SK-N-SH treated with all-trans-retinoic acid at 6 μM for 48 hours (cell line): ENCODE results near the gene CAMK2A.

Experiments used
- ATAC-seq: fragments of 200-7000 bp; cut with Tn5 transposase; 3 replicates; pipeline ENCODE4 v1.9.1; 2020; ENCODE audit warnings: mild to moderate bottlenecking, moderate library complexity
- ARNTL ChIP-seq: fragments of 450-650 bp; formaldehyde crosslinking; IDR thresholded peaks from 2 replicates; pipeline ENCODE4 v1.5.0; 2020; ENCODE audit warnings: low read depth, mild to moderate bottlenecking, moderate library complexity, borderline replicate concordance
- BACH2 ChIP-seq: fragments of 250-450 bp; sonication (Bioruptor Pico); IDR thresholded peaks from 2 replicates; pipeline ENCODE4 v1.9.0; 2021; ENCODE audit warnings: mild to moderate bottlenecking, borderline replicate concordance
- CSDC2 ChIP-seq: fragments of 250-450 bp; sonication (Bioruptor Pico); IDR thresholded peaks from 2 replicates; pipeline ENCODE4 v1.5.0; 2020; ENCODE audit warnings: mild to moderate bottlenecking, moderate library complexity
- ESRRG ChIP-seq: fragments of 250-450 bp; sonication (Bioruptor Pico); IDR thresholded peaks from 2 replicates; pipeline ENCODE4 v1.6.1; 2021; ENCODE audit warnings: mild to moderate bottlenecking
- ISL1 ChIP-seq: fragments of 250-450 bp; sonication (Bioruptor Pico); IDR thresholded peaks from 2 replicates; pipeline ENCODE4 v2.1.2; 2022; ENCODE audit warnings: mild to moderate bottlenecking, moderate library complexity
- OSR1 ChIP-seq: fragments of 250-450 bp; sonication (Bioruptor Pico); IDR thresholded peaks from 2 replicates; pipeline ENCODE4 v1.8.0; 2022; ENCODE audit warnings: moderate library complexity, mild to moderate bottlenecking, inconsistent platforms
- PATZ1 ChIP-seq: fragments of 250-450 bp; sonication (Bioruptor Pico); IDR thresholded peaks from 2 replicates; pipeline ENCODE4 v1.8.0; 2020; ENCODE audit warnings: mild to moderate bottlenecking, moderate library complexity, borderline replicate concordance
- RARB ChIP-seq: fragments of 250-450 bp; sonication (Bioruptor Pico); IDR thresholded peaks from 2 replicates; pipeline ENCODE4 v1.8.0; 2021; ENCODE audit warnings: mild to moderate bottlenecking, moderate library complexity
- SNAI2 ChIP-seq: fragments of 250-450 bp; sonication (Bioruptor Pico); IDR thresholded peaks from 2 replicates; pipeline ENCODE4 v1.5.0; 2020; ENCODE audit warnings: mild to moderate bottlenecking, moderate library complexity
- ZC3H10 ChIP-seq: fragments of 250-450 bp; sonication (Bioruptor Pico); IDR thresholded peaks from 2 replicates; pipeline ENCODE4 v1.5.1; 2021; ENCODE audit warnings: mild to moderate bottlenecking, moderate library complexity
- ZFP3 ChIP-seq: fragments of 250-450 bp; sonication (Bioruptor Pico); IDR thresholded peaks from 2 replicates; pipeline ENCODE4 v1.5.0; 2020; ENCODE audit warnings: mild to moderate bottlenecking, moderate library complexity
- ZNF565 ChIP-seq: fragments of 450-650 bp; formaldehyde crosslinking; conservative IDR thresholded peaks from 2 replicates; pipeline ENCODE4 v1.5.0; 2020; ENCODE audit warnings: low read depth, mild to moderate bottlenecking, moderate library complexity
- ZNF70 ChIP-seq: fragments of 450-650 bp; formaldehyde crosslinking; IDR thresholded peaks from 2 replicates; pipeline ENCODE4 v1.5.0; 2020; ENCODE audit warnings: mild to moderate bottlenecking, moderate library complexity
- ZNF8 ChIP-seq: fragments of 450-650 bp; formaldehyde crosslinking; IDR thresholded peaks from 2 replicates; pipeline ENCODE4 v1.5.0; 2020; ENCODE audit warnings: mild to moderate bottlenecking, moderate library complexity
- TF ChIP-seq, protein P1 (sequence below): fragments of 250-450 bp; sonication (Bioruptor Pico); IDR thresholded peaks from 2 replicates; pipeline ENCODE4 v1.5.0; 2020; ENCODE audit warnings: mild to moderate bottlenecking, moderate library complexity
- TF ChIP-seq, protein P2 (sequence below): fragments of 250-450 bp; sonication (Bioruptor Pico); IDR thresholded peaks from 2 replicates; pipeline ENCODE4 v1.5.1; 2020; ENCODE audit warnings: low read depth, mild to moderate bottlenecking, moderate library complexity
- TF ChIP-seq, protein P3 (sequence below): fragments of 250-450 bp; sonication (Bioruptor Pico); IDR thresholded peaks from 2 replicates; pipeline ENCODE4 v1.8.0; 2021; ENCODE audit warnings: low read depth, mild to moderate bottlenecking, moderate library complexity, borderline replicate concordance
- TF ChIP-seq, protein P4 (sequence below): fragments of 250-450 bp; sonication (Bioruptor Pico); IDR thresholded peaks from 2 replicates; pipeline ENCODE4 v1.5.1; 2021; ENCODE audit warnings: mild to moderate bottlenecking, moderate library complexity

The CAMK2A gene

GRCh38 chr5:150192462-150192861 is 97.1 kb downstream of the CAMK2A start (continued):
- TF ChIP-seq, protein P1, sequence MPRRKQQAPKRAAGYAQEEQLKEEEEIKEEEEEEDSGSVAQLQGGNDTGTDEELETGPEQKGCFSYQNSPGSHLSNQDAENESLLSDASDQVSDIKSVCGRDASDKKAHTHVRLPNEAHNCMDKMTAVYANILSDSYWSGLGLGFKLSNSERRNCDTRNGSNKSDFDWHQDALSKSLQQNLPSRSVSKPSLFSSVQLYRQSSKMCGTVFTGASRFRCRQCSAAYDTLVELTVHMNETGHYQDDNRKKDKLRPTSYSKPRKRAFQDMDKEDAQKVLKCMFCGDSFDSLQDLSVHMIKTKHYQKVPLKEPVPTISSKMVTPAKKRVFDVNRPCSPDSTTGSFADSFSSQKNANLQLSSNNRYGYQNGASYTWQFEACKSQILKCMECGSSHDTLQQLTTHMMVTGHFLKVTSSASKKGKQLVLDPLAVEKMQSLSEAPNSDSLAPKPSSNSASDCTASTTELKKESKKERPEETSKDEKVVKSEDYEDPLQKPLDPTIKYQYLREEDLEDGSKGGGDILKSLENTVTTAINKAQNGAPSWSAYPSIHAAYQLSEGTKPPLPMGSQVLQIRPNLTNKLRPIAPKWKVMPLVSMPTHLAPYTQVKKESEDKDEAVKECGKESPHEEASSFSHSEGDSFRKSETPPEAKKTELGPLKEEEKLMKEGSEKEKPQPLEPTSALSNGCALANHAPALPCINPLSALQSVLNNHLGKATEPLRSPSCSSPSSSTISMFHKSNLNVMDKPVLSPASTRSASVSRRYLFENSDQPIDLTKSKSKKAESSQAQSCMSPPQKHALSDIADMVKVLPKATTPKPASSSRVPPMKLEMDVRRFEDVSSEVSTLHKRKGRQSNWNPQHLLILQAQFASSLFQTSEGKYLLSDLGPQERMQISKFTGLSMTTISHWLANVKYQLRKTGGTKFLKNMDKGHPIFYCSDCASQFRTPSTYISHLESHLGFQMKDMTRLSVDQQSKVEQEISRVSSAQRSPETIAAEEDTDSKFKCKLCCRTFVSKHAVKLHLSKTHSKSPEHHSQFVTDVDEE (CRISPR knock-in tag), result no peak
- no peak for TF ChIP-seq BACH2 (CRISPR knock-in tag)

DNA sequence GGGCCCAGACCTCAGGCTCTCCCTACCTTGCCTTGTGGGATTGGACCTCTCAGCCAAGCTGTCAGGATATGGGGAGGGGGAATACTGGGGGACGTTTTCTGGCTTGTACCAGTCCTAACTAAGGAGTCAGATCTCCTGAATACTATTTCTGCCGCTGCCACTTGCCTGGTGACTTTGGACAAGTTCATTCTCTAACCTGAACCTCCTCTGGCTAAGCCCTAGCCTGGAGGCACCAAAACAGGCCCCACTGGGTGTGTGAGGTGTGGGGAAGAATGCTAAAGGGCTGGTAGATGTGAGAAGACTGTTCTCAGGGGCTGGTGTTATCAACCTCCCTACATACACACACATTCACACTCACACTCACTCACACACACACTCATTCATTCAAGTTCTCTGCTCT is 98.6 kb downstream of the CAMK2A start:
- ATAC-seq, result no peak
- TF ChIP-seq ZNF8 (CRISPR knock-in tag), result no peak
- no peak for TF ChIP-seq RARB (CRISPR knock-in tag)
- TF ChIP-seq, all 23 proteins: peak for 0

- no peak for ATAC-seq
- TF ChIP-seq SNAI2 (CRISPR knock-in tag), result no peak
- TF ChIP-seq ZNF70 (CRISPR knock-in tag), result no peak
- no peak for TF ChIP-seq ISL1 (CRISPR knock-in tag)
- no peak for TF ChIP-seq ZNF8 (CRISPR knock-in tag)
- TF ChIP-seq, protein P2, sequence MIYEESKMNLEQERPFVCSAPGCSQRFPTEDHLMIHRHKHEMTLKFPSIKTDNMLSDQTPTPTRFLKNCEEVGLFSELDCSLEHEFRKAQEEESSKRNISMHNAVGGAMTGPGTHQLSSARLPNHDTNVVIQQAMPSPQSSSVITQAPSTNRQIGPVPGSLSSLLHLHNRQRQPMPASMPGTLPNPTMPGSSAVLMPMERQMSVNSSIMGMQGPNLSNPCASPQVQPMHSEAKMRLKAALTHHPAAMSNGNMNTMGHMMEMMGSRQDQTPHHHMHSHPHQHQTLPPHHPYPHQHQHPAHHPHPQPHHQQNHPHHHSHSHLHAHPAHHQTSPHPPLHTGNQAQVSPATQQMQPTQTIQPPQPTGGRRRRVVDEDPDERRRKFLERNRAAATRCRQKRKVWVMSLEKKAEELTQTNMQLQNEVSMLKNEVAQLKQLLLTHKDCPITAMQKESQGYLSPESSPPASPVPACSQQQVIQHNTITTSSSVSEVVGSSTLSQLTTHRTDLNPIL (CRISPR knock-in tag), result no peak
- TF ChIP-seq RARB (CRISPR knock-in tag), result no peak
- no peak for TF ChIP-seq ZFP3 (CRISPR knock-in tag)
- TF ChIP-seq ESRRG (CRISPR knock-in tag), result no peak
- TF ChIP-seq, protein P3, sequence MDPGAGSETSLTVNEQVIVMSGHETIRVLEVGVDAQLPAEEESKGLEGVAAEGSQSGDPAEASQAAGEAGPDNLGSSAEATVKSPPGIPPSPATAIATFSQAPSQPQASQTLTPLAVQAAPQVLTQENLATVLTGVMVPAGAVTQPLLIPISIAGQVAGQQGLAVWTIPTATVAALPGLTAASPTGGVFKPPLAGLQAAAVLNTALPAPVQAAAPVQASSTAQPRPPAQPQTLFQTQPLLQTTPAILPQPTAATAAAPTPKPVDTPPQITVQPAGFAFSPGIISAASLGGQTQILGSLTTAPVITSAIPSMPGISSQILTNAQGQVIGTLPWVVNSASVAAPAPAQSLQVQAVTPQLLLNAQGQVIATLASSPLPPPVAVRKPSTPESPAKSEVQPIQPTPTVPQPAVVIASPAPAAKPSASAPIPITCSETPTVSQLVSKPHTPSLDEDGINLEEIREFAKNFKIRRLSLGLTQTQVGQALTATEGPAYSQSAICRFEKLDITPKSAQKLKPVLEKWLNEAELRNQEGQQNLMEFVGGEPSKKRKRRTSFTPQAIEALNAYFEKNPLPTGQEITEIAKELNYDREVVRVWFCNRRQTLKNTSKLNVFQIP (CRISPR knock-in tag), result no peak
- TF ChIP-seq, all 23 proteins: peak for 0
Observed at GRCh38 chr5:150190503-150190979, 99.0 kb downstream of the CAMK2A start.

- peak; percentile 48; the same call in 2 of the 3 replicates for ATAC-seq
- TF ChIP-seq, protein P3 (CRISPR knock-in tag), result no peak
- TF ChIP-seq RARB (CRISPR knock-in tag) (no peak), ZNF70 (CRISPR knock-in tag) (no peak), ARNTL (CRISPR knock-in tag) (no peak), ISL1 (CRISPR knock-in tag) (no peak), ZC3H10 (CRISPR knock-in tag) (no peak), ZNF8 (CRISPR knock-in tag) (no peak), ZNF565 (CRISPR knock-in tag) (no peak), SNAI2 (CRISPR knock-in tag) (no peak), BACH2 (CRISPR knock-in tag) (no peak), PATZ1 (CRISPR knock-in tag) (no peak), OSR1 (no peak), CSDC2 (CRISPR knock-in tag) (no peak)
- TF ChIP-seq, protein P2 (CRISPR knock-in tag), result no peak
- TF ChIP-seq, protein P4, sequence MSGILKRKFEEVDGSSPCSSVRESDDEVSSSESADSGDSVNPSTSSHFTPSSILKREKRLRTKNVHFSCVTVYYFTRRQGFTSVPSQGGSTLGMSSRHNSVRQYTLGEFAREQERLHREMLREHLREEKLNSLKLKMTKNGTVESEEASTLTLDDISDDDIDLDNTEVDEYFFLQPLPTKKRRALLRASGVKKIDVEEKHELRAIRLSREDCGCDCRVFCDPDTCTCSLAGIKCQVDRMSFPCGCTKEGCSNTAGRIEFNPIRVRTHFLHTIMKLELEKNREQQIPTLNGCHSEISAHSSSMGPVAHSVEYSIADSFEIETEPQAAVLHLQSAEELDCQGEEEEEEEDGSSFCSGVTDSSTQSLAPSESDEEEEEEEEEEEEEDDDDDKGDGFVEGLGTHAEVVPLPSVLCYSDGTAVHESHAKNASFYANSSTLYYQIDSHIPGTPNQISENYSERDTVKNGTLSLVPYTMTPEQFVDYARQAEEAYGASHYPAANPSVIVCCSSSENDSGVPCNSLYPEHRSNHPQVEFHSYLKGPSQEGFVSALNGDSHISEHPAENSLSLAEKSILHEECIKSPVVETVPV (CRISPR knock-in tag), result no peak
- TF ChIP-seq, protein P1 (CRISPR knock-in tag), result no peak
Observed at GRCh38 chr5:150189728-150190502, 99.7 kb downstream of the CAMK2A start, which contains the start of gene SLC6A7. Gene SLC6A7, plus strand, starts transcription at chr5:150190062. Its CDS starts 266 bp downstream, at chr5:150190328.
